GM21526 (cell line): ENCODE data around the gene TH.

Experiments
- ATAC-seq: cut with Tn5 transposase; IDR thresholded peaks from one replicate; pipeline ENCODE4 v1.9.1; 2021; ENCODE audit warnings: moderate library complexity; ENCODE audit not compliant: unreplicated experiment, low FRiP score

Gene TH

GRCh38 chr11:2171591-2172003 is at the start of gene TH:
TSS of gene TH (minus strand) at chr11:2171815. CDS start at chr11:2171786, 29 bp downstream.
- ATAC-seq: no peak

- ATAC-seq: no peak
These were observed 49.4 kb upstream of the TH start for GRCh38 chr11:2221024-2221423.

GRCh38 chr11:2220173-2220771 is 48.7 kb upstream of the TH start:
- ATAC-seq: no peak

- no peak for ATAC-seq
These were observed 47.9 kb upstream of the TH start for GRCh38 chr11:2219318-2220017.

GRCh38 chr11:2218031-2218633 is 46.5 kb upstream of the TH start:
- no peak for ATAC-seq

- no peak for ATAC-seq
These were observed 45.8 kb upstream of the TH start for GRCh38 chr11:2217211-2218030.

GRCh38 chr11:2216400-2217064 is 44.9 kb upstream of the TH start:
- no peak for ATAC-seq

- no peak for ATAC-seq
These were observed 44.2 kb upstream of the TH start for GRCh38 chr11:2215561-2216399.

- ATAC-seq: no peak
These were observed 43.6 kb upstream of the TH start for GRCh38 chr11:2215230-2215560.

- no peak for ATAC-seq
These were observed 43.1 kb upstream of the TH start for GRCh38 chr11:2214527-2215229.

GRCh38 chr11:2213890-2214526 is 42.4 kb upstream of the TH start:
- no peak for ATAC-seq

GRCh38 chr11:2213384-2213842 is 41.8 kb upstream of the TH start:
- ATAC-seq: no peak

- no peak for ATAC-seq
These were observed 41.0 kb upstream of the TH start for GRCh38 chr11:2212411-2213251.

- no peak for ATAC-seq
These were observed 39.7 kb upstream of the TH start for GRCh38 chr11:2211113-2211971.

GRCh38 chr11:2210366-2211112 is 38.9 kb upstream of the TH start:
- no peak for ATAC-seq

- ATAC-seq: no peak
These were observed 38.3 kb upstream of the TH start for GRCh38 chr11:2209900-2210321.
